Transverse colon (tissue), 3 donors: ENCODE results near the gene NRGN.

Source experiments
- CTCF ChIP-seq, 5 experiments: fragments of 200-600 bp in 3 of 5; fragments of 450-650 bp in 2 of 5; sonication (generic) in 3 of 5; IDR thresholded peaks; 1 replicate in 2 of 5; 2 replicates in 3 of 5; pipeline ENCODE4 v1.5.1; 2016 to 2017; ENCODE audit warnings: antibody characterized with exemption in 5 of 5, inconsistent platforms in 3 of 5, mild to moderate bottlenecking in 2 of 5, moderate library complexity in 1 of 5
- EP300 ChIP-seq: sonication (generic); formaldehyde crosslinking; IDR thresholded peaks from one replicate; pipeline ENCODE4 v1.6.1; 2017; ENCODE audit warnings: antibody characterized with exemption, low read depth

GRCh38 chr11:124766156-124766555 lies 26.4 kb downstream of the NRGN start:
- no peak for TF ChIP-seq EP300
- no peak for TF ChIP-seq CTCF (IDR thresholded peaks at IDR 0.05)
